Gastrocnemius medialis (tissue), 4 donors: ENCODE results near the gene NME3. TPM values are rescaled to one million over a fixed set of nuclear protein-coding genes. Genes with fewer than 3 reads are reported as not detected.

Experiments
- ATAC-seq, 2 donors: fragments of 150-250 bp; one replicate each; pipeline ENCODE4 v1.9.1; 2016
- DNase-seq, 2 donors: peaks; one replicate each; pipeline ENCODE4 v3.0.0-alpha.2; 2019
- H3K27ac ChIP-seq, 4 donors: fragments of 200-600 bp; sonication (generic); 1 replicate in 1 of 4; 2 replicates in 3 of 4; pipeline ENCODE4 v1.5.1; 2016 to 2018; ENCODE audit warnings: mild to moderate bottlenecking in 2 of 4, moderate library complexity in 1 of 4
- H3K27me3 ChIP-seq, 3 donors: fragments of 200-600 bp; sonication (generic) in 2 of 3; 1 replicate in 1 of 3; 2 replicates in 2 of 3; pipeline versions ENCODE4 v1.5.1 to v1.6.0; 2016 to 2019; ENCODE audit warnings: mild to moderate bottlenecking in 1 of 3, moderate library complexity in 1 of 3
- H3K36me3 ChIP-seq, 2 donors: fragments of 200-600 bp; sonication (generic) in 1 of 2; one replicate each; pipeline ENCODE4 v1.5.1; 2017 to 2018
- H3K4me1 ChIP-seq, 2 donors: fragments of 200-600 bp; sonication (generic) in 1 of 2; one replicate each; pipeline ENCODE4 v1.5.1; 2016 to 2017; ENCODE audit warnings: mild to moderate bottlenecking in 2 of 2
- H3K4me3 ChIP-seq, 4 donors: fragments of 200-600 bp; sonication (generic) in 3 of 4; 1 replicate in 1 of 4; 2 replicates in 3 of 4; pipeline ENCODE4 v1.5.1; 2016 to 2019; ENCODE audit warnings: mild to moderate bottlenecking in 2 of 4
- H3K9me3 ChIP-seq, 3 donors: fragments of 200-600 bp; sonication (generic) in 2 of 3; 1 replicate in 1 of 3; 2 replicates in 2 of 3; pipeline ENCODE4 v1.5.1; 2016 to 2019
- CTCF ChIP-seq, 5 experiments: fragments of 450-650 bp in 3 of 5; fragments of 200-600 bp in 2 of 5; sonication (generic) in 2 of 5; IDR thresholded peaks in 4 of 5; conservative IDR thresholded peaks in 1 of 5; 1 replicate in 4 of 5; 2 replicates in 1 of 5; pipeline ENCODE4 v1.5.1; 2016 to 2019; ENCODE audit warnings: antibody characterized with exemption in 5 of 5, mild to moderate bottlenecking in 3 of 5, moderate library complexity in 3 of 5
- POLR2A ChIP-seq, 2 donors: fragments of 450-650 bp; IDR thresholded peaks; one replicate each; pipeline ENCODE4 v1.6.1; 2017; ENCODE audit warnings: antibody characterized with exemption in 2 of 2, mild to moderate bottlenecking in 2 of 2, moderate library complexity in 2 of 2
- in situ Hi-C, 4 donors: fragments of 200-750 bp; cut with MboI; loops; one replicate each; pipeline versions ENCODE4 v1.15.0 to v1.8.0; 2017; ENCODE audit warnings: low sequenced_read_pairs in 4 of 4
- intact Hi-C: fragments of 100-400 bp; cut with DNase I; formaldehyde crosslinking; loops from one replicate; pipeline ENCODE4 v1.15.1; 2023; ENCODE audit warnings: low total_unique reads
- total RNA-seq, 4 donors: library from RNA; depleted of rRNA; stranded (reverse); fragments of >200 nt; gene quantifications; one replicate each; pipeline versions ENCODE4 v1.1.0 to v1.2.3, GENCODE V29; 2016

Gene NME3
- total RNA-seq, 4 donors from 2014 or later = 18.1 to 41.4 (median 34.2) TPM

GRCh38 chr16:1789643-1790045 is 18.3 kb upstream of the NME3 start:
- no peaks in the 10 kb centered on the region for H3K9me3 ChIP-seq
- ATAC-seq (no peak), DNase-seq (peak in 1 of 2 donors; percentile 10)
- intact Hi-C loops = no loop called here
- H3K4me1 ChIP-seq = peaks cover 0 to 6% of the 10 kb centered on the region in 2 donors
- TF ChIP-seq CTCF (IDR thresholded peaks at IDR 0.05 in 4 of 5, conservative IDR thresholded peaks at IDR 0.05 in 1 of 5) = no peak
- TF ChIP-seq POLR2A (IDR thresholded peaks at IDR 0.05) = no peak
- no peak overlapping the region for H3K4me3 ChIP-seq
- in situ Hi-C loops = no loop called here
- H3K36me3 ChIP-seq = peaks cover 0 to 41% of the 10 kb centered on the region in 2 donors
- no peak overlapping the region for H3K27ac ChIP-seq
- no peaks in the 10 kb centered on the region for H3K27me3 ChIP-seq

- intact Hi-C loops (no loop called here), in situ Hi-C loops (no loop called here)
- no peaks in the 10 kb centered on the region for H3K9me3 ChIP-seq
- peaks cover 0 to 41% of the 10 kb centered on the region in 2 donors for H3K36me3 ChIP-seq
- H3K27ac ChIP-seq = no peak overlapping the region
- DNase-seq (peak in 1 of 2 donors; percentile 8), ATAC-seq (no peak)
- H3K27me3 ChIP-seq = no peaks in the 10 kb centered on the region
- H3K4me1 ChIP-seq = peaks cover 6 to 12% of the 10 kb centered on the region in 2 donors
- no peak overlapping the region for H3K4me3 ChIP-seq
- TF ChIP-seq CTCF (IDR thresholded peaks at IDR 0.05 in 4 of 5, conservative IDR thresholded peaks at IDR 0.05 in 1 of 5) (no peak), POLR2A (IDR thresholded peaks at IDR 0.05) (no peak)
Measured at GRCh38 chr16:1788708-1789100, 17.4 kb upstream of the NME3 start.

GRCh38 chr16:1788095-1788707 is 16.9 kb upstream of the NME3 start:
- TF ChIP-seq POLR2A (IDR thresholded peaks at IDR 0.05) (no peak), CTCF (IDR thresholded peaks at IDR 0.05 in 4 of 5, conservative IDR thresholded peaks at IDR 0.05 in 1 of 5) (no peak)
- Histone ChIP-seq H3K4me3 (no peak overlapping the region), H3K4me1 (peaks cover 10 to 14% of the 10 kb centered on the region in 2 donors), H3K27ac (no peak overlapping the region), H3K9me3 (no peaks in the 10 kb centered on the region), H3K27me3 (no peaks in the 10 kb centered on the region), H3K36me3 (peaks cover 0 to 41% of the 10 kb centered on the region in 2 donors)
- peak in 1 of 2 donors; percentile 11 for DNase-seq
- no peak for ATAC-seq
- intact Hi-C loops = no loop called here
- in situ Hi-C loops = no loop called here

GRCh38 chr16:1787322-1788094 is 16.2 kb upstream of the NME3 start:
- Histone ChIP-seq H3K36me3 (peaks cover 0 to 41% of the 10 kb centered on the region in 2 donors), H3K27ac (no peak overlapping the region), H3K4me1 (peaks cover 10 to 14% of the 10 kb centered on the region in 2 donors), H3K9me3 (no peaks in the 10 kb centered on the region), H3K27me3 (no peaks in the 10 kb centered on the region), H3K4me3 (no peak overlapping the region)
- TF ChIP-seq POLR2A (IDR thresholded peaks at IDR 0.05) (no peak), CTCF (IDR thresholded peaks at IDR 0.05 in 4 of 5, conservative IDR thresholded peaks at IDR 0.05 in 1 of 5) (no peak)
- intact Hi-C loops = no loop called here
- peak in 1 of 2 donors; percentile 10 for DNase-seq
- in situ Hi-C loops = no loop called here
- ATAC-seq = no peak
